Gastroesophageal sphincter (tissue), 4 donors: ENCODE measurements around the gene MED16. TPM values are rescaled to one million over a fixed set of nuclear protein-coding genes. Genes with fewer than 3 reads are reported as not detected.

ENCODE experiments used
- ATAC-seq: fragments of 150-250 bp; one replicate; pipeline ENCODE4 v1.9.1; 2016; ENCODE audit warnings: mild to moderate bottlenecking, moderate library complexity
- H3K27ac ChIP-seq, 4 donors: fragments of 200-600 bp; sonication (generic) in 3 of 4; 1 replicate in 3 of 4; 2 replicates in 1 of 4; pipeline ENCODE4 v1.5.1; 2016 to 2019
- H3K27me3 ChIP-seq: fragments of 200-600 bp; sonication (generic); one replicate; pipeline ENCODE4 v1.5.1; 2019
- H3K36me3 ChIP-seq, 2 donors: fragments of 200-600 bp; sonication (generic); one replicate each; pipeline ENCODE4 v1.5.1; 2019; ENCODE audit warnings: control low read depth in 1 of 2
- H3K4me1 ChIP-seq, 3 donors: fragments of 200-600 bp; sonication (generic); 1 replicate in 2 of 3; 2 replicates in 1 of 3; pipeline ENCODE4 v1.5.1; 2016 to 2019; ENCODE audit warnings: control low read depth in 2 of 3
- H3K4me3 ChIP-seq, 2 donors: fragments of 200-600 bp; sonication (generic); one replicate each; pipeline ENCODE4 v1.5.1; 2019; ENCODE audit warnings: mild to moderate bottlenecking in 1 of 2, moderate library complexity in 1 of 2
- H3K9me3 ChIP-seq, 3 donors: fragments of 200-600 bp; sonication (generic); one replicate each; pipeline ENCODE4 v1.5.1; 2017 to 2019; ENCODE audit warnings: control low read depth in 2 of 3
- EP300 ChIP-seq: sonication (generic); formaldehyde crosslinking; IDR thresholded peaks from one replicate; pipeline ENCODE4 v1.6.1; 2017; ENCODE audit warnings: antibody characterized with exemption, mild to moderate bottlenecking
- POLR2A ChIP-seq, 2 donors: fragments of 450-650 bp; IDR thresholded peaks; one replicate each; pipeline ENCODE4 v1.6.1; 2017; ENCODE audit warnings: antibody characterized with exemption in 2 of 2, mild to moderate bottlenecking in 2 of 2, moderate library complexity in 1 of 2
- POLR2AphosphoS5 ChIP-seq: sonication (generic); formaldehyde crosslinking; IDR thresholded peaks from one replicate; pipeline ENCODE4 v1.6.1; 2017; ENCODE audit warnings: antibody characterized with exemption
- WGBS, 2 donors: methylation state at CpG; one replicate each; pipeline ENCODE4 v1.1.5; 2018; ENCODE audit warnings: low coverage in 1 of 2; 5-methylcytosine and 5-hydroxymethylcytosine counted together
- total RNA-seq, 4 donors: library from RNA; depleted of rRNA; stranded (reverse); fragments of >200 nt; gene quantifications; one replicate each; pipeline ENCODE4 v1.1.0, GENCODE V29; 2016
- TF ChIP-seq, protein P1 (sequence below), 4 experiments: fragments of 200-600 bp in 2 of 4; fragments of 450-650 bp in 2 of 4; sonication (generic) in 1 of 4; IDR thresholded peaks; one replicate each; pipeline ENCODE4 v1.5.1; 2017 to 2019; ENCODE audit warnings: antibody characterized with exemption in 4 of 4, mild to moderate bottlenecking in 2 of 4, moderate library complexity in 2 of 4

MED16 gene
- total RNA-seq, 4 donors from 2014 or later: 20.2 to 40.3 (median 28.1) TPM

DNA sequence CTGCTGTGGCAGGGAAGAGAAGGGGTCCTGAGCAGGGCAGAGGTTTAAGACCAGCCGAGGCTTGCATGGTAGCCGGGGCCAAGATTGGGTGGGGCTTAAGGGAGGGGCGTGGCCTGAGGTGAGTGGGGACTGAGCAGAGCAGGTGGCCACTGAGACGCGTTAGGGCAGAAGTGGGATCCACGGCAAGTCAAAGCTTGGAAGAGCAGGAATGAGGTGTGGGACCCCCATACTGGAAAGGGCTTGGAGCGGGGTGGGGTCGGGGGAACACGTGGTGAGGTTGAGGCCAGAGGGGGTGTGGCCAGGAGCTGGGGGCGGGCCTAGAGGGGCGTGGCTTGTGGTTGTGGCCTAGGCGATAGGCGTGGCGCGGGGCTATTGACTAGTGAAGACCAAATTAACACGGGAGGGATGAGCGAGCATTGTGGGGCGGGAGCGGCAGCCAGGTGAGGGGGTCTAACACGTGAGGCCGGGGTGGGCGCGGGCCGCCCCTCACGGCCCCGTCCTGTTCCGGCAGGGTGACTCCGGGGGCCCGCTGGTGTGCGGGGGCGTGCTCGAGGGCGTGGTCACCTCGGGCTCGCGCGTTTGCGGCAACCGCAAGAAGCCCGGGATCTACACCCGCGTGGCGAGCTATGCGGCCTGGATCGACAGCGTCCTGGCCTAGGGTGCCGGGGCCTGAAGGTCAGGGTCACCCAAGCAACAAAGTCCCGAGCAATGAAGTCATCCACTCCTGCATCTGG is 30.2 kb downstream of the MED16 start:
- TF ChIP-seq POLR2A (IDR thresholded peaks at IDR 0.05) (no peak), POLR2AphosphoS5 (no peak), EP300 (no peak)
- TF ChIP-seq, protein P1, sequence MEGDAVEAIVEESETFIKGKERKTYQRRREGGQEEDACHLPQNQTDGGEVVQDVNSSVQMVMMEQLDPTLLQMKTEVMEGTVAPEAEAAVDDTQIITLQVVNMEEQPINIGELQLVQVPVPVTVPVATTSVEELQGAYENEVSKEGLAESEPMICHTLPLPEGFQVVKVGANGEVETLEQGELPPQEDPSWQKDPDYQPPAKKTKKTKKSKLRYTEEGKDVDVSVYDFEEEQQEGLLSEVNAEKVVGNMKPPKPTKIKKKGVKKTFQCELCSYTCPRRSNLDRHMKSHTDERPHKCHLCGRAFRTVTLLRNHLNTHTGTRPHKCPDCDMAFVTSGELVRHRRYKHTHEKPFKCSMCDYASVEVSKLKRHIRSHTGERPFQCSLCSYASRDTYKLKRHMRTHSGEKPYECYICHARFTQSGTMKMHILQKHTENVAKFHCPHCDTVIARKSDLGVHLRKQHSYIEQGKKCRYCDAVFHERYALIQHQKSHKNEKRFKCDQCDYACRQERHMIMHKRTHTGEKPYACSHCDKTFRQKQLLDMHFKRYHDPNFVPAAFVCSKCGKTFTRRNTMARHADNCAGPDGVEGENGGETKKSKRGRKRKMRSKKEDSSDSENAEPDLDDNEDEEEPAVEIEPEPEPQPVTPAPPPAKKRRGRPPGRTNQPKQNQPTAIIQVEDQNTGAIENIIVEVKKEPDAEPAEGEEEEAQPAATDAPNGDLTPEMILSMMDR (IDR thresholded peaks at IDR 0.05): no peak
- Histone ChIP-seq H3K27ac (peak overlapping the region in 1 of 4 donors; percentile 45), H3K27me3 (peaks cover 55% of the 10 kb centered on the region), H3K9me3 (no peaks in the 10 kb centered on the region), H3K4me3 (peak overlapping the region in 1 of 2 donors; percentile 51), H3K4me1 (peaks cover 0 to 55% (median 7%) of the 10 kb centered on the region in 3 donors), H3K36me3 (peaks cover 0 to 5% of the 10 kb centered on the region in 2 donors)
- 16 to 45% methylated on average over 4 to 23 of the region's 48 CpGs for WGBS, 2 donors
- no peak for ATAC-seq

DNA sequence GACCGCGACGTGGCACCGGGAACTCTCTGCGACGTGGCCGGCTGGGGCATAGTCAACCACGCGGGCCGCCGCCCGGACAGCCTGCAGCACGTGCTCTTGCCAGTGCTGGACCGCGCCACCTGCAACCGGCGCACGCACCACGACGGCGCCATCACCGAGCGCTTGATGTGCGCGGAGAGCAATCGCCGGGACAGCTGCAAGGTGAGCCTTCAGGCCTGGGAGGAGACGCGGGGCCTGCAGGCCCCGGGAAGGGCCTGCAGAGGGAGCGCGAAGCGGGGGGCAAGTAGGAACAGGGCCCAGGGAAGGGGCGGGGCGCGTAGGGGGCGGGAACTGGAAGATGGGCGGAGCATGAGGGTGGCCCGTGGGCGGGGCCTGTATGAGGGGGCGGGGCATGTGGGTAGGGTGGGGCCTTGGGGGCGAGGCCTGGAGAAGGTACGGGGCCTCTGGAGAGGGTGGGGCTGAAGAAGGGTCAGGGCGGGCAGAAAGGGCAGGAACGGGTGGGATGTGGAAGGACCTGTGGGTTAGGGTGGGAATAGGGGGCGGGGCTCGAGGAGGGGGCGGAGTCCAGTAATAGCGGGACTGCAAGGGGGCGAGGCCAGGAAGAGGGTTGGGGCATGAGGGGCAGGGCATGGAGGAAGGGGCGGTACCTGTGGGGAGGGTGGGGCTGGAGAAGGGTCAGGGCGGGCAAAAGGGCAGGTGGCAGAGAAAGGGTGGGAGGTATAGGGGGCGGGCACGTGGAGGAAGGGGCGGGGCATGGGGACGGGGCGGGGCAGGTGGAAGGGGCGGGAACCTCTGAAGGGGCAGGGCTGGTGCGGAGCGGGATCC is 31.0 kb downstream of the MED16 start:
- H3K27ac ChIP-seq: peak overlapping the region in 1 of 4 donors; percentile 45
- peaks cover 62% of the 10 kb centered on the region for H3K27me3 ChIP-seq
- H3K4me1 ChIP-seq: peaks cover 0 to 55% (median 7%) of the 10 kb centered on the region in 3 donors
- H3K4me3 ChIP-seq: peak overlapping the region in 1 of 2 donors; percentile 51
- WGBS, 2 donors: 0% methylated on average over 5 of the region's 60 CpGs; no CpG with 5 or more reads in 1 of the 2 donors
- no peaks in the 10 kb centered on the region for H3K9me3 ChIP-seq
- TF ChIP-seq, protein P1 (IDR thresholded peaks at IDR 0.05): no peak
- TF ChIP-seq EP300: no peak
- no peak for TF ChIP-seq POLR2A (IDR thresholded peaks at IDR 0.05)
- TF ChIP-seq POLR2AphosphoS5: no peak
- no peak for ATAC-seq
- H3K36me3 ChIP-seq: no peaks in the 10 kb centered on the region

DNA sequence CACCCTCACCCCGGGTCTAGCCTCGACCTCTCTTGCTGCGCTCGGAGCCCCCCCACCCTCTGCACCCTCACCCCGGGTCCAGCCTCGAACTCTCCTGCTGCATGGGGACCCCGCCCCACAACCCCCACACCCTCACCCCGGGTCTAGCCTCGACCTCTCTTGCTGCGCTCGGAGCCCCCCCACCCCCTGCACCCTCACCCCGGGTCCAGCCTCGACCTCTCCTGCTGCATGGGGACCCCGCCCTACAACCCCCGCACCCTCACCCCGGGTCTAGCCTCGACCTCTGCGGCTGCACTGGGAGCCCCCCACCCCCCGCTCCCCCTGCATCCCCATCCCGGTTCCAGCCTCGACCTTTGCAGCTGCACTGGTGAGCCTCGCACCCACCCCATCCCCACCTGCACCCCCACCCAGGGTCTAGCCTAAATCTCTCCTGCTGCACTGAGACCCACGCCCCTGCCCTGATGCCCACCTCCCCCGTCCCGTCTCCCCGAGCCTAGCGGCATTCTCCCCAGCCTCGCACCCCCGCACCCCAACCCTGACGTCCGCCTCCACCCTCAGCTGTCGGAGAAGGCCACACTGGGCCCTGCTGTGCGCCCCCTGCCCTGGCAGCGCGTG is 31.7 kb downstream of the MED16 start:
- no CpG with 5 or more reads among the region's 35 CpGs for WGBS, 2 donors
- Histone ChIP-seq H3K9me3 (no peaks in the 10 kb centered on the region), H3K27me3 (peaks cover 64% of the 10 kb centered on the region), H3K36me3 (no peaks in the 10 kb centered on the region), H3K27ac (peak overlapping the region in 1 of 4 donors; percentile 76), H3K4me3 (peak overlapping the region in 1 of 2 donors; percentile 51), H3K4me1 (peaks cover 0 to 55% (median 7%) of the 10 kb centered on the region in 3 donors)
- TF ChIP-seq, protein P1 (IDR thresholded peaks at IDR 0.05): no peak
- TF ChIP-seq POLR2AphosphoS5: no peak
- no peak for TF ChIP-seq POLR2A (IDR thresholded peaks at IDR 0.05)
- no peak for TF ChIP-seq EP300
- ATAC-seq: no peak

DNA sequence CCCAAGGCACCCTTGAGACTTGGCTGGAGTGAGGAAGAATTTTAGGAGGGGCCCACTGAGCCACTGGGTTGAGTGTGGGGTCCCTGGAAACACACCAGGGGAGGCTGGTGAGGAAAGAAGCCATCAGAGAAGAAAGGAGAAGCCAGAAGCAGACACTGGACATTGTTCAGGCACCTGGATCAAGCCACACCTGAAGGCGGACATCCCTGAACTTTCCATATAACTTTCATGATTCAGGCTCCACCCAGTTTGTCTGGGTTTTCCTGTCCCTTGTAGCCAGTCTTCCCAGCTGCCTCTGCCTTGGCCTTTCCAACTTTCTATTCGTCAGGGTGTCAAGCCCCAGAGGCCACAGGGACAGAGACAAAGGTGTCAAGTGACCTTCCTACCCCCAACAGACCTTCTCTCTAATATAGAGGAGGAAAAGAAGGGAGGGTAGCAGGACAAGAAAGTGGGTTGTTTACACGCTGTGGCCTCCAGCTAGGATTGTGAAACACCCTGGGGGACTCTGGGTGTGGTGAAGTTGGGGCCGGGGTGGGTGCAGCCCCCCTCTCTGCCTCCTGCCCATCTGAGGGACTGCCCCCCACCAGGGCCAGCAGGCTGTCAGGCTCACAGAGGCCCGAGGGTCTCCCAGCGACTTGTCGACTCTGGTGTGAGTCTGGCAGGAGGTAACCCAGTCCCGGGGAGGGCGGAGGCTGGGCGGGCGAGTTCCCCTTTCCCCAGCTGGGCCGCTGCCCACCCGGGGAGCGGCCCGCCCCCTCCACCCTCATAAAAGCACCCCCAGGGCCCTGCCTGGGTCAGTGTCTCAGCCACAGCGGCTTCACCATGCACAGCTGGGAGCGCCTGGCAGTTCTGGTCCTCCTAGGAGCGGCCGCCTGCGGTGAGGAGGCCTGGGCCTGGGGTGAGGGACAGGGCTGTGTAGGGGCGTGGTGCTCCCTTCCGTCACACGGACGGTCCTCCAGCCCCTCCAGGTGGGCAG is 33.8 kb downstream of the MED16 start, which contains the start of gene CFD:
CFD (plus strand) TSS at position 797 of the 976 bp plus-strand sequence; CDS start at position 823, 26 bp downstream.
- Histone ChIP-seq H3K4me3 (peak within 1 kb of the TSS; percentile 10 to 51), H3K27me3 (peaks cover 82% of the 10 kb centered on the region), H3K27ac (peak within 1 kb of the TSS in 3 of 4 donors; percentile 62 to 76 (median 68)), H3K36me3 (no peaks in the 10 kb centered on the region), H3K9me3 (no peaks in the 10 kb centered on the region), H3K4me1 (peaks cover 0 to 54% (median 7%) of the 10 kb centered on the region in 3 donors)
- TF ChIP-seq POLR2A (IDR thresholded peaks at IDR 0.05) (peak; percentile 79 to 87), POLR2AphosphoS5 (peak; percentile 37)
- TF ChIP-seq, protein P1 (IDR thresholded peaks at IDR 0.05): no peak
- 0 to 20% methylated on average over 1 of the region's 24 CpGs for WGBS, 2 donors
- peak; percentile 63 for ATAC-seq
